Activated T-helper 17 cell treated with anti-CD3 and anti-CD28 coated beads, Interleukin-2, amount 50 U/mL, for 72 hours (primary cell): ENCODE data around the gene HMG20A. TPM values are rescaled to one million over a fixed set of nuclear protein-coding genes. Genes with fewer than 3 reads are reported as not detected.

ENCODE experiments used
- ATAC-seq: fragments of 150-1000 bp; cut with Tn5 transposase; replicated peaks from 2 replicates; pipeline ENCODE4 v1.10.0; 2021; ENCODE audit warnings: mild to moderate bottlenecking, moderate library complexity
- H3K27ac Mint-ChIP-seq: one replicate; pipeline ENCODE4 v1.8.0; 2022; ENCODE audit warnings: mixed read lengths
- H3K27me3 Mint-ChIP-seq: one replicate; pipeline ENCODE4 v1.8.0; 2022; ENCODE audit warnings: mixed read lengths
- H3K36me3 Mint-ChIP-seq: one replicate; pipeline ENCODE4 v1.8.0; 2022; ENCODE audit warnings: low read depth, mild to moderate bottlenecking, mixed read lengths
- H3K4me1 Mint-ChIP-seq: one replicate; pipeline ENCODE4 v1.8.0; 2022; ENCODE audit warnings: mixed read lengths
- H3K4me3 Mint-ChIP-seq: one replicate; pipeline ENCODE4 v1.8.0; 2022; ENCODE audit warnings: mild to moderate bottlenecking, mixed read lengths
- H3K9me3 Mint-ChIP-seq: one replicate; pipeline ENCODE4 v1.8.0; 2022; ENCODE audit warnings: mixed read lengths
- total RNA-seq, 2 donors: library from RNA; stranded (reverse); gene quantifications; one replicate each; pipeline ENCODE4 v1.2.3, GENCODE V29; 2022

The HMG20A gene
- total RNA-seq, result 10 to 100 TPM; 30.4 to 31.2 TPM

GRCh38 chr15:77420610-77421369 lies at the start of gene HMG20A:
Gene HMG20A (plus strand): TSS chr15:77420888. CDS start chr15:77458408, 37,520 bp downstream.
- no peaks in the 10 kb centered on the region for H3K9me3 Mint-ChIP-seq
- peaks cover 14% of the 10 kb centered on the region for H3K4me1 Mint-ChIP-seq

DNA sequence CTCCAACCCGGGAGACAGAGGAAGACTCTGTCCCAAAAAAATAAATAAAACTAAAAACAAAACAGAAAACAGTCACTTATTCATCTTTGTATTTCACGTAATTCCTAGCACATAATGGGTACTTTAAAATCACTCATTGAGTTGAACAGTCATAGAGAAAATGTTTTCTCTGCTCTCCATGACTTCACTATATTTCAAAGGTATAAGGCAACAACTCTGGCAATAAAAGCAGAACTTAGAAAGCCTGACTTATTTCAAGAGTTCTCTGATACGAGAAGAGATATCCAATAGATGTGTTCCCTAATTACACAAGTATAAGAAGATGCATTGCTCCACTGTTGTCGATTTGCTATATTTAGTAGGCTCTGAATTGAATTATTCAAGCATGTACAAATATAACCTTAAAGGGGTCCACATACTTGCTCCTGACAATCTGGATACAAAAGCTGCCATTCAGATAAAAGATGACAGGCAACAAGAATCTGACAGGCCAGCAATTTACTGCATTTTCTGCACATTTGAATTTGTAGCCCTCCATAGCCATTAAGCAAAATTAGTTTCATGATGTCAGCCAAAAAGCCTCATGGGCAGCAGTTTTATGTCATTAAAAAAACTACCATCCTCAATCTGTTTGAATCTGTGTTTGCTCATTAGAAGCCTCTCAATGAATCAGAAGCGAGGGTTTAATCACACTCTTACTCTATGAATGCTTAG lies 48.7 kb upstream of the HMG20A start:
- H3K4me3 Mint-ChIP-seq, result no peak overlapping the region
- no peaks in the 10 kb centered on the region for H3K36me3 Mint-ChIP-seq
- H3K4me1 Mint-ChIP-seq, result no peaks in the 10 kb centered on the region
- H3K9me3 Mint-ChIP-seq, result no peaks in the 10 kb centered on the region
- no peaks in the 10 kb centered on the region for H3K27me3 Mint-ChIP-seq
- no peak for ATAC-seq
- no peak overlapping the region for H3K27ac Mint-ChIP-seq

More at GRCh38 chr15:77420610-77421369, at the start of gene HMG20A:
- H3K27ac Mint-ChIP-seq, result peak within 1 kb of the TSS; percentile 97
- H3K27me3 Mint-ChIP-seq, result no peaks in the 10 kb centered on the region
- H3K36me3 Mint-ChIP-seq, result peaks cover 5% of the 10 kb centered on the region
- peak within 1 kb of the TSS; percentile 99 for H3K4me3 Mint-ChIP-seq
- peak; percentile 64 for ATAC-seq

DNA sequence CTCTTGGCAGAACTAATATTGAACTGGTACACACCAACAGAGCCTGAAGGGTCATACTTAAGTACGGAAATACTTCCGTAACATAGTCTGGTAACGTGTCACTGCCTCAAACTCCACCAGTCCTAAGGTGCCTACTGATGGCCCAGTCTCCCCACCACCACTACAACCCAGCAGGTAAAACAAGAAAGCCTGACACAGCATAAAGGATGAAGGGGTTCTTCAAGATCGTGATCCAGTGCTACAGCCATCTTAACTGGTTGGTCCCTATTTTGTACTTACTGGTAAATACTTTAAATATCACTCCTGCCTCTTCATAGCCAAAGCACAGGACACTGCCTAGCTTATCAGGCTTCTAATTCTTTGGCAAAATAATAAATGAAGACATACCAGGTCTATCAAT lies 47.2 kb upstream of the HMG20A start:
- Mint-ChIP-seq H3K9me3 (no peaks in the 10 kb centered on the region), H3K36me3 (no peaks in the 10 kb centered on the region), H3K27me3 (no peaks in the 10 kb centered on the region), H3K4me1 (no peaks in the 10 kb centered on the region), H3K27ac (no peak overlapping the region), H3K4me3 (no peak overlapping the region)
- no peak for ATAC-seq

DNA sequence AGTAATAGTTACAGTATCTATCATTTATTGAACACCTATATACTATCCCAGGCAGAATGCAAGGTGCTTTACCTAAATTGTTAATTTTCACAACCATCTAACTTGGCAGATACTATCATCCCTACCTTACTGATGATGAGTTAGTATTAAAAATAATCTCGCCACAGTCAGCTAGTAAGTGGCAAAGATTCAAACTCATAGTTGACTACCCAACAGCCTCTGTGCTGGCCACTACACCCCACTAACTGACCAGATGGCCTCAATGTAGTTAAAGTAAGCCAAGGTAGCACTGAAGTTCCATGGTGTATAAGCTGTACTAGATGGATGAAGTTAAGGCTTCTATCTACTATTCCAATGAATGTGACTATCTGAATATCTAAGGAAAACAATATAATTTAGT lies 45.6 kb upstream of the HMG20A start:
- ATAC-seq, result no peak
- Mint-ChIP-seq H3K4me1 (no peaks in the 10 kb centered on the region), H3K27ac (no peak overlapping the region), H3K9me3 (no peaks in the 10 kb centered on the region), H3K36me3 (no peaks in the 10 kb centered on the region), H3K4me3 (no peak overlapping the region), H3K27me3 (no peaks in the 10 kb centered on the region)

GRCh38 chr15:77376770-77377169 lies 43.9 kb upstream of the HMG20A start:
- H3K9me3 Mint-ChIP-seq, result no peaks in the 10 kb centered on the region
- H3K27me3 Mint-ChIP-seq, result no peaks in the 10 kb centered on the region
- H3K4me3 Mint-ChIP-seq, result no peak overlapping the region
- ATAC-seq, result no peak
- no peak overlapping the region for H3K27ac Mint-ChIP-seq
- H3K36me3 Mint-ChIP-seq, result no peaks in the 10 kb centered on the region
- no peaks in the 10 kb centered on the region for H3K4me1 Mint-ChIP-seq

DNA sequence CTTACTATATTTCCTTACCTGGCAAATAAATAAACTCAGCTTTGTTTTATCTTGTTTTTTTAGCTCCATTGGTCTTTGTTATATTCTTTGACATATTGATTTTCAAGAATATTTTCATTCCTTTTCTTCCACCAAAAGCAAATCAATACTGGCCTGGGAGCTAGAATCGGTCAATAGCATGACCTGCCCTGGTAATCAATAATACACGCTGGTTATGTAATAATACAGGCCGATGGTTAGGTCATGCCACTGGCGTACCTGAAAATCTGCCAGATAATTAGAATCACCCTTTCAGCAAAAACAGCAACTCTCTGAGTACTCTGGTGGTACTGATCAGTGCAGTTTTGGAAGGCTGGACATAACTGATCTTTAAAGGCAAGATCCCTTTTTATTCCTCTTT lies 40.7 kb upstream of the HMG20A start:
- ATAC-seq, result no peak

GRCh38 chr15:77384086-77384485 lies 36.6 kb upstream of the HMG20A start:
- no peaks in the 10 kb centered on the region for H3K27me3 Mint-ChIP-seq
- H3K27ac Mint-ChIP-seq, result no peak overlapping the region
- ATAC-seq, result no peak
- H3K4me3 Mint-ChIP-seq, result no peak overlapping the region
- H3K36me3 Mint-ChIP-seq, result no peaks in the 10 kb centered on the region
- no peaks in the 10 kb centered on the region for H3K4me1 Mint-ChIP-seq
- no peaks in the 10 kb centered on the region for H3K9me3 Mint-ChIP-seq

More for the DNA sequence above, 40.7 kb upstream of the HMG20A start:
- Mint-ChIP-seq H3K4me1 (no peaks in the 10 kb centered on the region), H3K36me3 (no peaks in the 10 kb centered on the region), H3K27me3 (no peaks in the 10 kb centered on the region), H3K4me3 (no peak overlapping the region), H3K9me3 (no peaks in the 10 kb centered on the region), H3K27ac (no peak overlapping the region)

GRCh38 chr15:77384589-77385359 lies 35.9 kb upstream of the HMG20A start:
- no peaks in the 10 kb centered on the region for H3K27me3 Mint-ChIP-seq
- no peaks in the 10 kb centered on the region for H3K36me3 Mint-ChIP-seq
- no peak overlapping the region for H3K27ac Mint-ChIP-seq
- ATAC-seq, result no peak
- no peaks in the 10 kb centered on the region for H3K9me3 Mint-ChIP-seq
- no peaks in the 10 kb centered on the region for H3K4me1 Mint-ChIP-seq
- H3K4me3 Mint-ChIP-seq, result no peak overlapping the region

GRCh38 chr15:77386626-77387025 lies 34.1 kb upstream of the HMG20A start:
- Mint-ChIP-seq H3K4me3 (no peak overlapping the region), H3K27me3 (no peaks in the 10 kb centered on the region), H3K27ac (no peak overlapping the region), H3K36me3 (no peaks in the 10 kb centered on the region), H3K9me3 (no peaks in the 10 kb centered on the region), H3K4me1 (no peaks in the 10 kb centered on the region)
- ATAC-seq, result no peak

- no peak overlapping the region for H3K27ac Mint-ChIP-seq
- H3K4me3 Mint-ChIP-seq, result no peak overlapping the region
- no peaks in the 10 kb centered on the region for H3K27me3 Mint-ChIP-seq
- ATAC-seq, result no peak
- no peaks in the 10 kb centered on the region for H3K4me1 Mint-ChIP-seq
- H3K9me3 Mint-ChIP-seq, result no peaks in the 10 kb centered on the region
- H3K36me3 Mint-ChIP-seq, result no peaks in the 10 kb centered on the region
Measured at GRCh38 chr15:77387365-77388105, 33.2 kb upstream of the HMG20A start.

DNA sequence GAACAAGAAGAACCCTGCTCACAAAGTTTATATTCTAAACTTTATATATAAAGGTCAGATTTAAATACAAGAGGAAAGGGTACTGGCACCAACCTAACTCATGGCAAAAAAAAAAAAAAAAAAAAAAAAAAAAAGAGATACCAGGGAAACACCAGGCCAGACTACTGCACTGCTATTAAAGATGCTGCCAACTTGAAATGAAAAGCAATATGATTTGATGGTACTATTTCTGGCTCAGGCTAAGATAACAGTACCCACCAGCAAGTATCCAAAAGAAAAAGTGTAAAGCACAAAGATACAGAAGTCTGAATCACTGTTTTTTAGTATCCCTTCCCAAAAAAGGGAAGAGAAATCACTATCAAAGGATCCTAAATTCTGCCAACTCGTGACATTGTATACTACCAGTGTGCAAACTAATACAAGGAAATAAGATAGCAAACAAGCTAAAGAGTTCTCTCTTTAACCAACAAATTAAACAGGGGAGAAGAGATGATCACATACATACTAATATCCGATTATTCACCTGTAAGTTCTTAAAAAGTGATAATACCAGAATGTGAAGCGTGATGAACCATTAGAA lies 29.2 kb upstream of the HMG20A start:
- ATAC-seq, result no peak

DNA sequence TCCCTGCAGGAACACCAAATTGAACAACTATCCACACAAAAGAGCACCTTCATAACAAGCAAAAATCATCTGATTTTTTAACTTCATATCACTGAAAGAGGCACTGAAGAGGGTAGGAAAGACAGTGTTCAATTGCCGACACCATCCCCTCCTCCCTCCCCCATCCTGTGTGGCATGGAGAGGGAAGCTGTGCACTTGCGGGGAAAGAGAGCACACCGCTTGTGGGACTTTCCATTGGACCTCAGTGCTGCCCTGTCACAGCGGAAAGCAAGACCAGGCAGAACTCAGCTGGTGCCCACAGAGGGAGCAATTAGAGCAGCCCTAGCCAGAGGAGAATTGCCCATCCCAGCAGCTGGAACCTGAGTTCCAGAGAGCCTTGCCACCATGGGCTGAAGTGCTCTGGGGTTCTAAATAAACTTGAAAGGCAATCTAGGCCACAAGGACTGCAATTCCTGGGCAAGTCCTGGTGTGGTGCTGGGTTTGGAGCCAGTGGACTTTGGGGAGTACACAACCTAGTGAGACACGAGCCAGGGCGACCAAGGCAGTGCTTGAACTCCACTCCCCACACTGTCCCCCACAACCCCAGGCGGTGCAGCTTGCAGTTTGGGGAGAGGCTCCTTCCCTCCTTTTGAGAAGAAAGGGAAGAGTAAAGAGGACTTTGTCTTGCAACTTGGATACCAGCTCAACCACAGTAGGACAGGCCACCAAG lies 27.8 kb upstream of the HMG20A start:
- H3K27ac Mint-ChIP-seq, result no peak overlapping the region
- no peak for ATAC-seq
- H3K4me1 Mint-ChIP-seq, result no peaks in the 10 kb centered on the region
- no peaks in the 10 kb centered on the region for H3K27me3 Mint-ChIP-seq
- no peak overlapping the region for H3K4me3 Mint-ChIP-seq
- H3K36me3 Mint-ChIP-seq, result no peaks in the 10 kb centered on the region
- peaks cover 12% of the 10 kb centered on the region for H3K9me3 Mint-ChIP-seq

More for the DNA sequence above, 29.2 kb upstream of the HMG20A start:
- Mint-ChIP-seq H3K4me3 (no peak overlapping the region), H3K4me1 (no peaks in the 10 kb centered on the region), H3K9me3 (peaks cover 10% of the 10 kb centered on the region), H3K36me3 (no peaks in the 10 kb centered on the region), H3K27me3 (no peaks in the 10 kb centered on the region), H3K27ac (no peak overlapping the region)

- ATAC-seq, result no peak
- H3K9me3 Mint-ChIP-seq, result peaks cover 15% of the 10 kb centered on the region
- H3K27ac Mint-ChIP-seq, result no peak overlapping the region
- H3K4me1 Mint-ChIP-seq, result no peaks in the 10 kb centered on the region
- H3K27me3 Mint-ChIP-seq, result no peaks in the 10 kb centered on the region
- H3K36me3 Mint-ChIP-seq, result no peaks in the 10 kb centered on the region
- no peak overlapping the region for H3K4me3 Mint-ChIP-seq
Measured at GRCh38 chr15:77393471-77393840, 27.2 kb upstream of the HMG20A start.
